Smooth muscle cell of trachea (primary cell): ENCODE data around the gene FANCG. TPM values are rescaled to one million over a fixed set of nuclear protein-coding genes. Genes with fewer than 3 reads are reported as not detected.

Source experiments
- total RNA-seq: library from RNA; depleted of rRNA; stranded (reverse); fragments of >200 nt; gene quantifications from 2 replicates; pipeline ENCODE4 v1.2.1, GENCODE V29; 2014

The FANCG gene
- total RNA-seq = 11.7 and 23.1 TPM in 2 replicates

GRCh38 chr9:35079426-35080341 is at the start of gene FANCG:
FANCG (minus strand) TSS chr9:35079942; CDS start chr9:35079524, 418 bp downstream.

DNA sequence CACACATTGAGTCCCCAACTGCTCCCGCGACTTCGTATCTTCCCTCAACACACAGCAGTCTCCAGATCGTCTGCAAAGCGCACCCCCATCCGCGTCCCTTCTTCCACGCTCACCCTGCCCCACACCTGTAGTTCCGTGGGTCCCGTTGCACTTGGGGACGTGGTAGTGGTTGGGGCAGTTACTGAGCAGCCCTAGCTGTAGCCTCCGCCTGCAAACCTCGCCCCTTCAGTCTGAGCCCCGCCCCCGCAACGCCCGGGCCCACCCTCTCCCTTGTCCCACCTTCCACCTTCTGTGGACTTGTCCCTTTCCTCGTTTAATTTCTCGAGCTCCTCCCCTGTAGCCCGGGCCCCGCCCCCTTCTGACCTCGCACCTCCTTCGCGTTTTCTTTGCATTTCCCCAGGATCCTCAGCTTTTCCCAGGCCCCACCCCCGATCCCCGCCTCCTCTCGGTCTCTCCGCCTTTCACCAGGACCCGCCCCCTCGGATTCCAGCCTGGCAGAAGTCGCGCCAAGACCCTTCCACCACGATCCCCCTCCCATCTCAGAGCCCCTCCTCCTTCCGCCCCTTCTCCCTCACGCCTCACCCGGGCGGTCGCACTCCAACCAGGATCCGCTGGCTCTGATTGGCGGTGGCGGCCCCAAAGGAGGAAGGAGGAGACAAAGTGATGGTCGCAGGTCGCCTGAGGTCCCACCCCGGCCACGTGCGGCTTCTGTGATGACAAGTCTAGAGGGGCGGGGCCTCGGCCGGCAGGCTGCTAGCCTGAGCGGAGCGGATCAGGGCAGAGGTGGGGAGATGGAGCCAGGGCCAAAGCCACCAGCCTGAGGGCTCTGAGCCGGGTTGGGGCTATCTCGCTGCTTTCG is 36.2 kb upstream of the FANCG start, which contains the start of gene ATOSB:
ATOSB (minus strand) TSS at position 183 of the 859 bp plus-strand sequence. CDS start 7,588 bp downstream, outside the sequence.

DNA sequence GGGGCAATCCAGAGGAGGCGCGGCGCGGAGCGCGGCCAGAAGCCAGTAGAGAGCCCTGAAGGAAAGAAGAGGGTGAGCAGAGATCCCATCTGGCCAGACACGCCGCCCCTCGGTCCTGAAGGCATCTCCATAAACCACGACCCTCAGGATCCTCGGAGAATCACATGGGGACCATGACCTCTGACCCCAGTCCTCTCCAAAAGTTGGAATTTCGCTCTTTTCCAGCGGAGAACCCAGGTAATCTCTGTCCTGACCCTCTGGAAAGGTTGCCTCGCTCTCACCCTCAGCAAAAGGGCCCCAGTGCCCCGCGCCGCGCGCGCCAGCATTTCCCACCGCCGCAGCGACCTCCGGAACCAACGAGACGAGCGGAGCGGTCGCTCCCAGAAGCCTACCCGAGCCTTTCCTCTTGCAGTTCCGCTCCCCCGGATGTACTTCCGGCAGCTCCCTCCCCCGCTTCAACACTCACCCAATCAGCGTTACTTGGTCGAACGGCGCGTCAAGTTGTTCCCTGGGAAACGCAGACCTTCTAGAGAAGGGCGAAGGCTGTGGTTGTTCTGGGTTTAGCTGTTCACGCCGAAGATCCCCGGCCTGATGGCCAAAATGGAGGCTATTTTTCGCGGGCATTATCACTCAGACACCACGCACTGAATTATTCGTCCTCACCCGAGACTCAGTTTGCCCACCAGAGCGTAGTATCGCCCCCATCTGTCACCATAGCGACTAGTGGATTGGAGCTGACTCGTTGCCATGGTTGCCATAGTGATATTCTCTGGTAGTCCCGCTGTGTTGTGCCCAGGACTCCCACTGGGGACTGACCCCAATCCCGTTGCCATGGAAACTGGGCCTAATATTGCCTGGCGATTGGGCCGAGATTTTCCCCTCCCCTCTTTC is 23.3 kb upstream of the FANCG start, which contains the start of gene STOML2:
STOML2 (minus strand) TSS at position 363 of the 891 bp plus-strand sequence; CDS start at position 326, 37 bp downstream.

DNA sequence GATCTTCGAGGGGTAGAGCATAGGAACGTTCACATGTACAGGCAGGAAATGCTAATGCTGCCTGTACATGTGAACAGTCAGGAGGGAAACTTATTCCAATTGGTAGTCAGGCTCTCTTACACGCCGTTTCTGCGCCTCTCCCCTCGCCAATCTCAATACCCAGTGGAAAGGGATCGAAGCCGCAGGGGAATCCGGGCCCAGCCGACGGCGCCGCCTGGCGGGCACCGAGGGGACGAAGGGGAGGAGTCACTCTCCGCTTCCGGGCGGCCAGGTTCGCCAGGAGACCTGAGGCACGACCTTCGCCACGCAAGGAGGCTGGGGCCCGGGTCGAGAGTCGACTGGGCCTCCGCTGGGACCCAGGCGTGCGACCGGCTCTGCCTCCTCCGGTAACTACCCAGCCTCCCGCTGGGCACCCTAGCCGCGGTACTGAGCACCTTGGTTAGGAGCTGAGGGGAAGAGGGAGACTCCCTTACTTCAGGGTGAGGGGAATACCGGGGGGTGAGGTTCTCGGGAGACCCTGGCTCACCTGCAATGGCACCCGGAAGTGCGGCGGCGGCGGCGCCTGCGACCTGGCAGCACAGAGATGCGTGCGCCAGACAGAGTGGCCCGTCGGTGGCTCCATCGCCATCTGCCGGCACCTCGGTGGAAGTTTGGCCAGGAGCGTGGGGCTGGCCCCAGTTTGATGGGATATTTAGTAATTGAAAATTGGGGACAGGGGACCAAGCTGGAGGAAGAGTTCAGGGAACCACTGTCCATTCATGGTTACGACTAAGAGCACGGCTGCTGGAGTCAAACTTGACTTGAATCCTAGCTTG is 16.5 kb upstream of the FANCG start, which contains the start of gene PIGO:
PIGO (minus strand) TSS at position 557 of the 815 bp plus-strand sequence. CDS start 1,026 bp downstream, outside the sequence.

GRCh38 chr9:35072461-35073278 is 7.1 kb downstream of the FANCG start, which contains the start of gene VCP:
VCP (minus strand) TSS chr9:35072625; CDS start chr9:35072353, 272 bp downstream.

Other genes with a start within 250 kb of the FANCG start
- gene PHF24, start 121.7 kb downstream of the FANCG start, total RNA-seq = under 0.01 TPM in 1 of 2 replicates, not detected in the other
- 9.0 and 12.1 TPM in 2 replicates for gene DNAJB5, start 90.2 kb downstream of the FANCG start, total RNA-seq
- 402 and 448 TPM in 2 replicates for gene VCP, start 7.3 kb downstream of the FANCG start, total RNA-seq
- 13.5 and 13.6 TPM in 2 replicates for gene PIGO, start 16.6 kb upstream of the FANCG start, total RNA-seq
- gene STOML2, start 23.2 kb upstream of the FANCG start, total RNA-seq = 157 and 220 TPM in 2 replicates
- 21.8 and 26.5 TPM in 2 replicates for gene ATOSB, start 35.9 kb upstream of the FANCG start, total RNA-seq
- gene UNC13B, start 82.1 kb upstream of the FANCG start, total RNA-seq = 42.5 and 43.8 TPM in 2 replicates